ENCODE measurements around the gene NDRG4. TPM values are rescaled to one million over a fixed set of nuclear protein-coding genes. Genes with fewer than 3 reads are reported as not detected.

Gene NDRG4
- total and polyA plus RNA-seq, 2 of the 13 experiments (the other 11 are each of a cell fraction or from before 2014, with no cell fraction given), result 1.7 to 2.7 TPM

DNA sequence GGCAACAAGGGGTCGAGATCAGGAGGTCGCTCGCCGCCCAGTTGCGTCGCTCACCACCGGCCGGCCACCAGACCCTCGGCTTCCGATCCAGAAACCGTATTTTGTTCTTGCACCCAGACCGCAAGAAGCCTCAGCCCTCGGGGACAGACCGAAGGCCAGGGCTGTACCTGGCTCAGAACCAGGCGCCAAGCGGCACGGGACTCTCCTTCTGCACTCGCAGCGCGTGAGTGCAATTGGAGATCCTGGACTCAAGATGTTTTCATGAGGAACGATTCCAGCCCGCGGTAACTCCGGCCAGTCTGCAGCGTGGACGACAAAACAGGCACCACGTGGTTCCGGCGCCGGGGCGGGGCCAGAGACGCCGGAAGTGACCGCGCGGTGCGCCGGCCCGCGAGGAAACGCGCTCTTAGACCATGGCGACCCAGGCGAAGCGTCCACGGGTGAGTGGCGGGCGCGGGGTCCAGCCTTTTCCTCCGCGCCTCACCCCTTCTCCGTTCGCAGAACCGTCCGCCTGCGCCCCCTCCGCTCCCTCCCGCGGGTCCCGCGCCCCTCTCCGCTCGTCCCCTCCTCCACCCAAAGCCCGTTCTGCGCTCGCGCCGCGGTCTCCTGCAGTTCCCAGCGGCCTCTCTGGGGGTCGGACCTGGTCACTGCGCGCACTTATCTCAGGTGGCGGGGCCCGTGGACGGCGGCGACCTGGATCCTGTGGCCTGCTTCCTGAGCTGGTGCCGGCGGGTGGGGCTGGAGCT, 15.4 kb downstream of the NDRG4 start, which contains the start of gene SETD6 (continued):
- no peak for TF ChIP-seq ZNF652 (CRISPR knock-in tag; IDR thresholded peaks at IDR 0.05; ENCODE audit: borderline replicate concordance, low read depth)
- no peak for TF ChIP-seq ZNF75D (CRISPR knock-in tag; IDR thresholded peaks at IDR 0.05; ENCODE audit: borderline replicate concordance)
- TF ChIP-seq KDM4B (CRISPR knock-in tag; IDR thresholded peaks at IDR 0.05), result no peak
- peak; percentile 98 for TF ChIP-seq ZNF598 (CRISPR knock-in tag; IDR thresholded peaks at IDR 0.05; ENCODE audit: borderline replicate concordance)
- peak; percentile 83 for TF ChIP-seq POLR2AphosphoS5 (IDR thresholded peaks at IDR 0.05; ENCODE audit: low read depth, low read length)
- no peak for TF ChIP-seq ZNF282 (IDR thresholded peaks at IDR 0.05; ENCODE audit: partially characterized antibody)
- TF ChIP-seq ZNF207 (IDR thresholded peaks at IDR 0.05; ENCODE audit: borderline replicate concordance), result no peak
- peak; percentile 78; the same call in 1 of the 2 replicates for TF ChIP-seq SMAD3 (CRISPR knock-in tag; IDR thresholded peaks at IDR 0.05)
- TF ChIP-seq, protein P1, sequence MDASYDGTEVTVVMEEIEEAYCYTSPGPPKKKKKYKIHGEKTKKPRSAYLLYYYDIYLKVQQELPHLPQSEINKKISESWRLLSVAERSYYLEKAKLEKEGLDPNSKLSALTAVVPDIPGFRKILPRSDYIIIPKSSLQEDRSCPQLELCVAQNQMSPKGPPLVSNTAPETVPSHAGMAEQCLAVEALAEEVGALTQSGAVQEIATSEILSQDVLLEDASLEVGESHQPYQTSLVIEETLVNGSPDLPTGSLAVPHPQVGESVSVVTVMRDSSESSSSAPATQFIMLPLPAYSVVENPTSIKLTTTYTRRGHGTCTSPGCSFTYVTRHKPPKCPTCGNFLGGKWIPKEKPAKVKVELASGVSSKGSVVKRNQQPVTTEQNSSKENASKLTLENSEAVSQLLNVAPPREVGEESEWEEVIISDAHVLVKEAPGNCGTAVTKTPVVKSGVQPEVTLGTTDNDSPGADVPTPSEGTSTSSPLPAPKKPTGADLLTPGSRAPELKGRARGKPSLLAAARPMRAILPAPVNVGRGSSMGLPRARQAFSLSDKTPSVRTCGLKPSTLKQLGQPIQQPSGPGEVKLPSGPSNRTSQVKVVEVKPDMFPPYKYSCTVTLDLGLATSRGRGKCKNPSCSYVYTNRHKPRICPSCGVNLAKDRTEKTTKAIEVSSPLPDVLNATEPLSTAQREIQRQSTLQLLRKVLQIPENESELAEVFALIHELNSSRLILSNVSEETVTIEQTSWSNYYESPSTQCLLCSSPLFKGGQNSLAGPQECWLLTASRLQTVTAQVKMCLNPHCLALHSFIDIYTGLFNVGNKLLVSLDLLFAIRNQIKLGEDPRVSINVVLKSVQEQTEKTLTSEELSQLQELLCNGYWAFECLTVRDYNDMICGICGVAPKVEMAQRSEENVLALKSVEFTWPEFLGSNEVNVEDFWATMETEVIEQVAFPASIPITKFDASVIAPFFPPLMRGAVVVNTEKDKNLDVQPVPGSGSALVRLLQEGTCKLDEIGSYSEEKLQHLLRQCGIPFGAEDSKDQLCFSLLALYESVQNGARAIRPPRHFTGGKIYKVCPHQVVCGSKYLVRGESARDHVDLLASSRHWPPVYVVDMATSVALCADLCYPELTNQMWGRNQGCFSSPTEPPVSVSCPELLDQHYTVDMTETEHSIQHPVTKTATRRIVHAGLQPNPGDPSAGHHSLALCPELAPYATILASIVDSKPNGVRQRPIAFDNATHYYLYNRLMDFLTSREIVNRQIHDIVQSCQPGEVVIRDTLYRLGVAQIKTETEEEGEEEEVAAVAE (CRISPR knock-in tag; IDR thresholded peaks at IDR 0.05; ENCODE audit: borderline replicate concordance), result peak; percentile 77; the same call in 1 of the 2 replicates
- TF ChIP-seq, protein P2, sequence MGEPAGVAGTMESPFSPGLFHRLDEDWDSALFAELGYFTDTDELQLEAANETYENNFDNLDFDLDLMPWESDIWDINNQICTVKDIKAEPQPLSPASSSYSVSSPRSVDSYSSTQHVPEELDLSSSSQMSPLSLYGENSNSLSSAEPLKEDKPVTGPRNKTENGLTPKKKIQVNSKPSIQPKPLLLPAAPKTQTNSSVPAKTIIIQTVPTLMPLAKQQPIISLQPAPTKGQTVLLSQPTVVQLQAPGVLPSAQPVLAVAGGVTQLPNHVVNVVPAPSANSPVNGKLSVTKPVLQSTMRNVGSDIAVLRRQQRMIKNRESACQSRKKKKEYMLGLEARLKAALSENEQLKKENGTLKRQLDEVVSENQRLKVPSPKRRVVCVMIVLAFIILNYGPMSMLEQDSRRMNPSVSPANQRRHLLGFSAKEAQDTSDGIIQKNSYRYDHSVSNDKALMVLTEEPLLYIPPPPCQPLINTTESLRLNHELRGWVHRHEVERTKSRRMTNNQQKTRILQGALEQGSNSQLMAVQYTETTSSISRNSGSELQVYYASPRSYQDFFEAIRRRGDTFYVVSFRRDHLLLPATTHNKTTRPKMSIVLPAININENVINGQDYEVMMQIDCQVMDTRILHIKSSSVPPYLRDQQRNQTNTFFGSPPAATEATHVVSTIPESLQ (CRISPR knock-in tag; conservative IDR thresholded peaks at IDR 0.05), result 0 out of 2 replicates have a peak, but pooled peaks have one; percentile 63
- TF ChIP-seq, protein P3, sequence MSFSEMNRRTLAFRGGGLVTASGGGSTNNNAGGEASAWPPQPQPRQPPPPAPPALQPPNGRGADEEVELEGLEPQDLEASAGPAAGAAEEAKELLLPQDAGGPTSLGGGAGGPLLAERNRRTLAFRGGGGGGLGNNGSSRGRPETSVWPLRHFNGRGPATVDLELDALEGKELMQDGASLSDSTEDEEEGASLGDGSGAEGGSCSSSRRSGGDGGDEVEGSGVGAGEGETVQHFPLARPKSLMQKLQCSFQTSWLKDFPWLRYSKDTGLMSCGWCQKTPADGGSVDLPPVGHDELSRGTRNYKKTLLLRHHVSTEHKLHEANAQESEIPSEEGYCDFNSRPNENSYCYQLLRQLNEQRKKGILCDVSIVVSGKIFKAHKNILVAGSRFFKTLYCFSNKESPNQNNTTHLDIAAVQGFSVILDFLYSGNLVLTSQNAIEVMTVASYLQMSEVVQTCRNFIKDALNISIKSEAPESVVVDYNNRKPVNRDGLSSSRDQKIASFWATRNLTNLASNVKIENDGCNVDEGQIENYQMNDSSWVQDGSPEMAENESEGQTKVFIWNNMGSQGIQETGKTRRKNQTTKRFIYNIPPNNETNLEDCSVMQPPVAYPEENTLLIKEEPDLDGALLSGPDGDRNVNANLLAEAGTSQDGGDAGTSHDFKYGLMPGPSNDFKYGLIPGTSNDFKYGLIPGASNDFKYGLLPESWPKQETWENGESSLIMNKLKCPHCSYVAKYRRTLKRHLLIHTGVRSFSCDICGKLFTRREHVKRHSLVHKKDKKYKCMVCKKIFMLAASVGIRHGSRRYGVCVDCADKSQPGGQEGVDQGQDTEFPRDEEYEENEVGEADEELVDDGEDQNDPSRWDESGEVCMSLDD (CRISPR knock-in tag; IDR thresholded peaks at IDR 0.05; ENCODE audit: borderline replicate concordance), result 0 out of 2 replicates have a peak, but pooled peaks have one; percentile 59
- peak; percentile 80; the same call in 1 of the 2 replicates for TF ChIP-seq ZNF430 (CRISPR knock-in tag; IDR thresholded peaks at IDR 0.05)
- TF ChIP-seq, protein P4, sequence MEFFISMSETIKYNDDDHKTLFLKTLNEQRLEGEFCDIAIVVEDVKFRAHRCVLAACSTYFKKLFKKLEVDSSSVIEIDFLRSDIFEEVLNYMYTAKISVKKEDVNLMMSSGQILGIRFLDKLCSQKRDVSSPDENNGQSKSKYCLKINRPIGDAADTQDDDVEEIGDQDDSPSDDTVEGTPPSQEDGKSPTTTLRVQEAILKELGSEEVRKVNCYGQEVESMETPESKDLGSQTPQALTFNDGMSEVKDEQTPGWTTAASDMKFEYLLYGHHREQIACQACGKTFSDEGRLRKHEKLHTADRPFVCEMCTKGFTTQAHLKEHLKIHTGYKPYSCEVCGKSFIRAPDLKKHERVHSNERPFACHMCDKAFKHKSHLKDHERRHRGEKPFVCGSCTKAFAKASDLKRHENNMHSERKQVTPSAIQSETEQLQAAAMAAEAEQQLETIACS (CRISPR knock-in tag; IDR thresholded peaks at IDR 0.05), result peak; percentile 72
- TF ChIP-seq MIER2 (CRISPR knock-in tag; IDR thresholded peaks at IDR 0.05), result no peak
- TF ChIP-seq ZNF446 (CRISPR knock-in tag; IDR thresholded peaks at IDR 0.05), result peak; percentile 94; the same call in 1 of the 2 replicates
- peak; percentile 60 for TF ChIP-seq RAD51 (IDR thresholded peaks at IDR 0.05; ENCODE audit: borderline replicate concordance)
- peak; percentile 98 for TF ChIP-seq ZNF883 (CRISPR knock-in tag; IDR thresholded peaks at IDR 0.05; ENCODE audit: not compliant biosample characterization)
